Urothelium cell line (cell line): ENCODE measurements around the gene HM13.
"Not testable (repeated sequence)": the region's sequence is repeated elsewhere in the genome, so short reads cannot be mapped to it uniquely, and the experiment has no call there.

Experiments
- DNase-seq: peaks from one replicate; pipeline ENCODE4 v3.0.0; 2011; ENCODE audit warnings: low spot score, mixed read lengths
- FAIRE-seq: peaks from 2 replicates; lab custom pipeline; 2011; peaks lifted over from hg19 to GRCh38; lab: Jason Lieb, UNC

The HM13 gene

GRCh38 chr20:31500527-31500926, 13.7 kb upstream of the HM13 start:
- FAIRE-seq (no peak), DNase-seq (no peak)

GRCh38 chr20:31502884-31503673, 11.2 kb upstream of the HM13 start:
- FAIRE-seq = peak; percentile 53

GRCh38 chr20:31505903-31506302, 8.3 kb upstream of the HM13 start:
- FAIRE-seq = no peak
- DNase-seq = no peak

More at GRCh38 chr20:31502884-31503673, 11.2 kb upstream of the HM13 start:
- peak; percentile 91 for DNase-seq

- no peak for DNase-seq
Observed at GRCh38 chr20:31508517-31509244, 5.6 kb upstream of the HM13 start.

GRCh38 chr20:31515072-31515774, 981 bp downstream of the HM13 start:
- DNase-seq (no peak), FAIRE-seq (no peak)

More at GRCh38 chr20:31508517-31509244, 5.6 kb upstream of the HM13 start:
- FAIRE-seq = no peak

- DNase-seq (no peak), FAIRE-seq (no peak)
Observed at GRCh38 chr20:31515775-31516107, 1.5 kb downstream of the HM13 start.

- DNase-seq (no peak), FAIRE-seq (no peak)
Observed at GRCh38 chr20:31516166-31516565, 1.9 kb downstream of the HM13 start.

- FAIRE-seq (no peak), DNase-seq (no peak)
Observed at GRCh38 chr20:31516651-31517050, 2.4 kb downstream of the HM13 start.

- no peak for FAIRE-seq
- peak; percentile 54 for DNase-seq
Observed at GRCh38 chr20:31517373-31517772, 3.1 kb downstream of the HM13 start.

GRCh38 chr20:31521267-31521666, 7.0 kb downstream of the HM13 start:
- FAIRE-seq, DNase-seq: not testable (repeated sequence)

- FAIRE-seq (no peak), DNase-seq (no peak)
Observed at GRCh38 chr20:31522731-31523130, 8.5 kb downstream of the HM13 start.

- DNase-seq (no peak), FAIRE-seq (no peak)
Observed at GRCh38 chr20:31523361-31524283, 9.4 kb downstream of the HM13 start.

GRCh38 chr20:31527266-31527665, 13.0 kb downstream of the HM13 start:
- FAIRE-seq = no peak

GRCh38 chr20:31535298-31535697, 21.1 kb downstream of the HM13 start:
- DNase-seq (no peak), FAIRE-seq (no peak)

More at GRCh38 chr20:31527266-31527665, 13.0 kb downstream of the HM13 start:
- no peak for DNase-seq

GRCh38 chr20:31536575-31536974, 22.3 kb downstream of the HM13 start:
- FAIRE-seq (no peak), DNase-seq (no peak)

GRCh38 chr20:31537116-31537871, 23.1 kb downstream of the HM13 start:
- DNase-seq (no peak), FAIRE-seq (no peak)

GRCh38 chr20:31537890-31538289, 23.6 kb downstream of the HM13 start:
- DNase-seq (no peak), FAIRE-seq (no peak)

- FAIRE-seq = no peak
- DNase-seq = no peak
Observed at GRCh38 chr20:31538326-31538725, 24.1 kb downstream of the HM13 start.

GRCh38 chr20:31539636-31540035, 25.4 kb downstream of the HM13 start:
- not testable (repeated sequence) for DNase-seq, FAIRE-seq

- no peak for FAIRE-seq
- DNase-seq = no peak
Observed at GRCh38 chr20:31540406-31540805, 26.2 kb downstream of the HM13 start.
